Measurements from ENCODE around the gene FBXW11. TPM values are rescaled to one million over a fixed set of nuclear protein-coding genes. Genes with fewer than 3 reads are reported as not detected.

Gene FBXW11
- polyA plus RNA-seq, 3 donors from 2014 or later, result 13.6 to 29.1 (median 17.8) TPM

DNA sequence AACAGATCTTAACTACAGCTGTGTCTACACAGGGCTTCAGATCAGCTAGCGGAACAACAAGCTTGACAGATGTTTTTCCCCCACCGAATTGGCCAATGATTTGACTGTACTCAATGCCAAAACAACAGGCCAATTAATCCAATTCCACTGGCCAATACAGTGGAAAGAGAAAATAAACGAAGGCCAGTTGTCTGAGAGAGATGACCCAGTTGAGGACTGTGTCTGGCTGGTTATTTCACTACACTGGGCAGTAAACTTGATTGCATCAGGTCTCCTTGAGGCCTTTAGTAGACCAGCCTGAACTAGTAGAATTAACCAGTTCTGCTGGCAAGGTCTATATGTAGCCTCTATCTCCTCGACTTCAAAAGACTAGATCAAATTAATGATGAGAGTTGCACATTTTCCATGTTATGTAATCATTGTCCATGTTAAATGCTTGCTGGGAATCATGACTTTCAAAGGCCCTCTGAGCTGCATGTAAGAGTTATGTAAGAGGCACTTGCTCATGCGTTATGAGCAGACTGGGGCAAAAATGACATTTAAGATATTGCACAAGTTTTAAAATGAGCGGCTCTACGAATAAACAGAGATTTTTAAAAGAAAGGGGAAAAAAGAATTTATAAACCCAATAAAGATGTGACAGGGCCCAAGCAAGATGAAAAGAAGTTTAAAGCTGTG lies 192.5 kb downstream of the FBXW11 start:
- Mint-ChIP-seq H3K9me3 (peaks cover 0 to 3% (median 0%) of the 10 kb centered on the region in 6 donors), H3K27ac (no peak overlapping the region)

DNA sequence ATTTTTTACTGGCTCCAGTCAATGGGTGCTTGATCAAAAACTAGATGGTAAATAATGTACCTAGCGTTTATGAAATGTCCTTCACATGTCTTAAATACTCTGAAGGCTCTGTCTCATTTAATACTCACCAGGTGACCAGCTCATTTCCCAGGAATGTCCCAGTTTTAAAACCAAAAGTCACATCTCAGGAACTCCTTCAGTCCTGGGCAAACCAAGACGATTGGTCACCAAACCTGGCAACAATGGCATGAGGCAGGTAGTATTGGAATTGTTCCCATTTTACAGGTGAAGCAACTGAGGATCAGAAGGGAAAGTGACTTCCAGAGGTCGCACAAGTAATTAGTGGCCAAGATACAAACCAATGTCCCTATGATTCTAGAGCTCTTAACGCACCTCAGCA lies 193.2 kb downstream of the FBXW11 start:
- Mint-ChIP-seq H3K27ac (no peak overlapping the region), H3K27me3 (ENCODE audit: low read depth in 3 of 3) (peaks cover 3 to 14% (median 4%) of the 10 kb centered on the region in 3 donors), H3K36me3 (no peaks in the 10 kb centered on the region), H3K4me3 (no peak overlapping the region), H3K4me1 (no peaks in the 10 kb centered on the region), H3K9me3 (peaks cover 0 to 3% (median 0%) of the 10 kb centered on the region in 6 donors)
- no peak for DNase-seq

More for the DNA sequence above, 192.5 kb downstream of the FBXW11 start:
- no peaks in the 10 kb centered on the region for H3K4me1 Mint-ChIP-seq
- H3K36me3 Mint-ChIP-seq, result no peaks in the 10 kb centered on the region
- peaks cover 3 to 10% (median 3%) of the 10 kb centered on the region in 3 donors for H3K27me3 Mint-ChIP-seq (ENCODE audit: low read depth in 3 of 3)
- H3K4me3 Mint-ChIP-seq, result no peak overlapping the region
- no peak for DNase-seq

Other genes with a start within 250 kb of the FBXW11 start
- not detected for gene SMIM23, start 220.8 kb downstream of the FBXW11 start, polyA plus RNA-seq
- gene STK10, start 181.6 kb upstream of the FBXW11 start, polyA plus RNA-seq, result 100 to 1,000 TPM in 1 of 3 donors, 10 to 100 TPM in 2; 24.8 to 274 (median 54.9) TPM
- not detected for gene EFCAB9, start 187.5 kb upstream of the FBXW11 start, polyA plus RNA-seq